Panc1 (cell line): ENCODE results near the gene LIM2. TPM values are rescaled to one million over a fixed set of nuclear protein-coding genes. Genes with fewer than 3 reads are reported as not detected.

Experiments
- ATAC-seq: fragments of 200-7000 bp; cut with Tn5 transposase; 2 replicates; pipeline ENCODE4 v1.9.1; 2020; ENCODE audit warnings: mild to moderate bottlenecking, moderate library complexity
- BruUV-seq: library from RNA; stranded (reverse); fragments of 400-500 nt; replicated peaks from 2 replicates; lab custom pipeline; 2021; lab: Mats Ljungman, UMichigan
- CTCF ChIA-PET: fragments of 300-600 bp; sonication (Branson Sonifier 250); formaldehyde crosslinking; loops from one replicate; lab custom pipeline; 2022; ENCODE audit warnings: antibody characterized with exemption; lab: Charles Lee
- POLR2A ChIA-PET: fragments of 300-600 bp; sonication (Branson Sonifier 250); formaldehyde crosslinking; loops from one replicate; lab custom pipeline; 2022; ENCODE audit warnings: antibody characterized with exemption; lab: Charles Lee
- DNase-seq: peaks from one replicate; pipeline ENCODE4 v3.0.0-alpha.2; 2010; ENCODE audit warnings: low read depth, low spot score
- H3K27ac ChIP-seq: 2 replicates; pipeline ENCODE4 v1.5.1; 2011; ENCODE audit warnings: mild to moderate bottlenecking, low read length, inconsistent platforms
- H3K27me3 ChIP-seq: fragments of 200-500 bp; sonication (Bioruptor generic); 2 replicates; pipeline ENCODE4 v1.6.0; 2014; ENCODE audit warnings: low read length, inconsistent platforms; ENCODE audit not compliant: control insufficient read depth, insufficient read depth
- H3K36me3 ChIP-seq: fragments of 200-500 bp; sonication (Bioruptor generic); 2 replicates; pipeline ENCODE4 v1.5.1; 2014; ENCODE audit warnings: inconsistent platforms, mild to moderate bottlenecking, low read length, moderate library complexity; ENCODE audit not compliant: control insufficient read depth, insufficient read depth
- H3K4me1 ChIP-seq: 2 replicates; pipeline ENCODE4 v1.5.1; 2011; ENCODE audit warnings: inconsistent platforms, mild to moderate bottlenecking, low read length, moderate library complexity; ENCODE audit not compliant: control insufficient read depth, insufficient read depth
- H3K4me3 ChIP-seq, 2 experiments: 2 replicates each; pipeline ENCODE4 v1.5.1; 2011 to 2012; ENCODE audit warnings: low read depth in 2 of 2, low read length in 2 of 2, mild to moderate bottlenecking in 2 of 2, inconsistent platforms in 1 of 2, moderate library complexity in 1 of 2
- H3K9me3 ChIP-seq: fragments of 200-500 bp; sonication (Bioruptor generic); 2 replicates; pipeline ENCODE4 v1.5.1; 2014; ENCODE audit warnings: low read depth, mild to moderate bottlenecking, inconsistent platforms, low read length, moderate library complexity; ENCODE audit not compliant: control insufficient read depth, insufficient read depth
- POLR2AphosphoS5 ChIP-seq: IDR thresholded peaks from 2 replicates; pipeline ENCODE4 v1.6.1; 2012; ENCODE audit warnings: mild to moderate bottlenecking, low read depth, low read length, moderate library complexity
- SIN3A ChIP-seq: IDR thresholded peaks from 2 replicates; pipeline ENCODE4 v1.6.1; 2012; ENCODE audit warnings: low read depth, mild to moderate bottlenecking, low read length, moderate library complexity, borderline replicate concordance; ENCODE audit not compliant: insufficient read depth
- TCF7L2 ChIP-seq: IDR thresholded peaks from 2 replicates; pipeline ENCODE4 v1.6.1; 2011; ENCODE audit warnings: mild to moderate bottlenecking, low read depth, low read length, inconsistent platforms
- in situ Hi-C: cut with HindIII; loops from 2 replicates; pipeline ENCODE4 v1.10.0; 2016; ENCODE audit warnings: low sequenced_read_pairs, low pct_unique_long_range_greater_than_20kb
- intact Hi-C: fragments of 100-400 bp; cut with micrococcal nuclease; formaldehyde crosslinking; loops from one replicate; pipeline ENCODE4 v1.10.0; 2022; ENCODE audit not compliant: unreplicated experiment
- total RNA-seq: library from RNA; stranded (reverse); gene quantifications from one replicate; pipeline ENCODE4 v1.2.1, GENCODE V29; 2021; ENCODE audit not compliant: unreplicated experiment
- TF ChIP-seq, protein P1 (sequence below), 2 experiments: IDR thresholded peaks; 2 replicates each; pipeline ENCODE4 v1.6.1; 2011 to 2012; ENCODE audit warnings: low read depth in 2 of 2, control low read depth in 1 of 2, low read length in 1 of 2, mild to moderate bottlenecking in 1 of 2, moderate library complexity in 1 of 2; ENCODE audit not compliant: insufficient read depth in 1 of 2
- TF ChIP-seq, protein P2 (sequence below): fragments of 450-650 bp; IDR thresholded peaks from 2 replicates; pipeline ENCODE4 v1.5.1; 2017; ENCODE audit warnings: mild to moderate bottlenecking

LIM2 gene
- total RNA-seq, 1 experiment from 2014 or later, result not detected

DNA sequence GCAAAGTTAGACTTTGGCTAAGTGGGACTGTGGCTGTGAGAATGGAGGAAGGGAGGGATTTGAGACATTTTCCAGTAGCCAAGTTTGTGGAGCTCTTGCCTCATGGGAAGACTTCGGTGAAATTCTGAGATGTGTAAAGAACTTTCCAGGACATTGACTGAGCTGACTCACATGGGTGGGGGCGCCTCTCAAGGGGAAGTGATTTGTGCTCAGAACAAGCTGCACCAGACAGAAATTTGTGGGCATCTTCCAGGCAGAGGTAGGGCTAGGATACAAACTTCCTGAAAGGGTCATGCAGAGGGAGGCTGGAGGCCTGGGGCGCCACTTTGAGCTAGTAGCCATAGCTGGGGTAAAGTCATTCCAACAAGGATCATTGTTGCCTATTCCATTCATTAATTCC is 39.4 kb upstream of the LIM2 start:
- H3K9me3 ChIP-seq, result no peaks in the 10 kb centered on the region
- no peak overlapping the region for H3K27ac ChIP-seq
- ATAC-seq (no peak), DNase-seq (no peak)
- POLR2A ChIA-PET, result no interaction called here
- no peaks in the 10 kb centered on the region for H3K36me3 ChIP-seq
- intact Hi-C loops (no loop called here), in situ Hi-C loops (no loop called here)
- no peak overlapping the region for H3K4me3 ChIP-seq
- CTCF ChIA-PET, result no interaction called here
- H3K27me3 ChIP-seq, result no peaks in the 10 kb centered on the region; the same call in 1 of the 2 replicates
- no peaks in the 10 kb centered on the region for H3K4me1 ChIP-seq
- TF ChIP-seq, protein P1, sequence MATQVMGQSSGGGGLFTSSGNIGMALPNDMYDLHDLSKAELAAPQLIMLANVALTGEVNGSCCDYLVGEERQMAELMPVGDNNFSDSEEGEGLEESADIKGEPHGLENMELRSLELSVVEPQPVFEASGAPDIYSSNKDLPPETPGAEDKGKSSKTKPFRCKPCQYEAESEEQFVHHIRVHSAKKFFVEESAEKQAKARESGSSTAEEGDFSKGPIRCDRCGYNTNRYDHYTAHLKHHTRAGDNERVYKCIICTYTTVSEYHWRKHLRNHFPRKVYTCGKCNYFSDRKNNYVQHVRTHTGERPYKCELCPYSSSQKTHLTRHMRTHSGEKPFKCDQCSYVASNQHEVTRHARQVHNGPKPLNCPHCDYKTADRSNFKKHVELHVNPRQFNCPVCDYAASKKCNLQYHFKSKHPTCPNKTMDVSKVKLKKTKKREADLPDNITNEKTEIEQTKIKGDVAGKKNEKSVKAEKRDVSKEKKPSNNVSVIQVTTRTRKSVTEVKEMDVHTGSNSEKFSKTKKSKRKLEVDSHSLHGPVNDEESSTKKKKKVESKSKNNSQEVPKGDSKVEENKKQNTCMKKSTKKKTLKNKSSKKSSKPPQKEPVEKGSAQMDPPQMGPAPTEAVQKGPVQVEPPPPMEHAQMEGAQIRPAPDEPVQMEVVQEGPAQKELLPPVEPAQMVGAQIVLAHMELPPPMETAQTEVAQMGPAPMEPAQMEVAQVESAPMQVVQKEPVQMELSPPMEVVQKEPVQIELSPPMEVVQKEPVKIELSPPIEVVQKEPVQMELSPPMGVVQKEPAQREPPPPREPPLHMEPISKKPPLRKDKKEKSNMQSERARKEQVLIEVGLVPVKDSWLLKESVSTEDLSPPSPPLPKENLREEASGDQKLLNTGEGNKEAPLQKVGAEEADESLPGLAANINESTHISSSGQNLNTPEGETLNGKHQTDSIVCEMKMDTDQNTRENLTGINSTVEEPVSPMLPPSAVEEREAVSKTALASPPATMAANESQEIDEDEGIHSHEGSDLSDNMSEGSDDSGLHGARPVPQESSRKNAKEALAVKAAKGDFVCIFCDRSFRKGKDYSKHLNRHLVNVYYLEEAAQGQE (IDR thresholded peaks at IDR 0.05; ENCODE audit: insufficient read depth in 1 of 2, low read depth in 2 of 2, low read length in 1 of 2), result no peak
- TF ChIP-seq, protein P2, sequence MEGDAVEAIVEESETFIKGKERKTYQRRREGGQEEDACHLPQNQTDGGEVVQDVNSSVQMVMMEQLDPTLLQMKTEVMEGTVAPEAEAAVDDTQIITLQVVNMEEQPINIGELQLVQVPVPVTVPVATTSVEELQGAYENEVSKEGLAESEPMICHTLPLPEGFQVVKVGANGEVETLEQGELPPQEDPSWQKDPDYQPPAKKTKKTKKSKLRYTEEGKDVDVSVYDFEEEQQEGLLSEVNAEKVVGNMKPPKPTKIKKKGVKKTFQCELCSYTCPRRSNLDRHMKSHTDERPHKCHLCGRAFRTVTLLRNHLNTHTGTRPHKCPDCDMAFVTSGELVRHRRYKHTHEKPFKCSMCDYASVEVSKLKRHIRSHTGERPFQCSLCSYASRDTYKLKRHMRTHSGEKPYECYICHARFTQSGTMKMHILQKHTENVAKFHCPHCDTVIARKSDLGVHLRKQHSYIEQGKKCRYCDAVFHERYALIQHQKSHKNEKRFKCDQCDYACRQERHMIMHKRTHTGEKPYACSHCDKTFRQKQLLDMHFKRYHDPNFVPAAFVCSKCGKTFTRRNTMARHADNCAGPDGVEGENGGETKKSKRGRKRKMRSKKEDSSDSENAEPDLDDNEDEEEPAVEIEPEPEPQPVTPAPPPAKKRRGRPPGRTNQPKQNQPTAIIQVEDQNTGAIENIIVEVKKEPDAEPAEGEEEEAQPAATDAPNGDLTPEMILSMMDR, result no peak
- no peak for TF ChIP-seq TCF7L2
- no peak for TF ChIP-seq POLR2AphosphoS5
- TF ChIP-seq SIN3A, result no peak
- BruUV-seq, result no TSS peak

DNA sequence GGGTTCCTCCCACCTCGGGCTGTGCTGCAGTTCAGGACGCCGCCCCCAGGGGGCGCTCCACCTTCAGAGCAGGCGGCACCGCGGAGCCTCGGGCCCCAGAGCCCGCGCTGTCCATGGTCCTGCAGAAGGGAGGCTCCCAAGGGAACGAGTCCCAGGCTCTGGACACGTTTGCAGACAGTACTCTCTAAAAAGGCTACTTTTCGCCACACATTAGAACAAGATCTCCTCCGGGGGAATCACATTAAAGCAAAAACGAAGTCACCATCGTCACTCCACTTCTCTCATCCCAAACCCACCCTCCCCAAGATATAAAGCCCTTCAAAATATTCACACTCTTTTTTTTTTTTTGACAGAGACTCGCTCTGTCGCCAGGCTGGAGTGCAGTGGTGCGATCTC is 34.3 kb upstream of the LIM2 start:
- intact Hi-C loops (no loop called here), in situ Hi-C loops (no loop called here)
- POLR2A ChIA-PET, result no interaction called here

More for the DNA sequence above, 34.3 kb upstream of the LIM2 start:
- no peaks in the 10 kb centered on the region for H3K36me3 ChIP-seq
- TF ChIP-seq, protein P2, result peak; percentile 92
- TF ChIP-seq, protein P1 (IDR thresholded peaks at IDR 0.05; ENCODE audit: insufficient read depth in 1 of 2, low read depth in 2 of 2, low read length in 1 of 2), result peak; percentile 99 to 100
- no peak for TF ChIP-seq POLR2AphosphoS5
- no peak overlapping the region for H3K4me3 ChIP-seq
- ATAC-seq (peak; percentile 93), DNase-seq (no peak)
- H3K27me3 ChIP-seq, result no peaks in the 10 kb centered on the region
- no peak overlapping the region for H3K27ac ChIP-seq
- H3K9me3 ChIP-seq, result no peaks in the 10 kb centered on the region
- CTCF ChIA-PET, result interaction anchor here (0.6 to 1.0 kb wide), 4 partner anchors 13 to 235 kb away, joined by 3 to 5 read pairs (median 4); no protein-coding TSS in a partner anchor
- no peaks in the 10 kb centered on the region for H3K4me1 ChIP-seq
- BruUV-seq, result no TSS peak
